RCC 7860 (cell line): ENCODE measurements around the gene KIF13A.
"Not testable (repeated sequence)": the region's sequence is repeated elsewhere in the genome, so short reads cannot be mapped to it uniquely, and the experiment has no call there.

ENCODE experiments used
- DNase-seq: peaks from one replicate; pipeline ENCODE4 v3.0.0-alpha.2; 2015; ENCODE audit warnings: low spot score
- FAIRE-seq: peaks from 2 replicates; lab custom pipeline; 2012; peaks lifted over from hg19 to GRCh38; lab: Jason Lieb, UNC

KIF13A gene

DNA sequence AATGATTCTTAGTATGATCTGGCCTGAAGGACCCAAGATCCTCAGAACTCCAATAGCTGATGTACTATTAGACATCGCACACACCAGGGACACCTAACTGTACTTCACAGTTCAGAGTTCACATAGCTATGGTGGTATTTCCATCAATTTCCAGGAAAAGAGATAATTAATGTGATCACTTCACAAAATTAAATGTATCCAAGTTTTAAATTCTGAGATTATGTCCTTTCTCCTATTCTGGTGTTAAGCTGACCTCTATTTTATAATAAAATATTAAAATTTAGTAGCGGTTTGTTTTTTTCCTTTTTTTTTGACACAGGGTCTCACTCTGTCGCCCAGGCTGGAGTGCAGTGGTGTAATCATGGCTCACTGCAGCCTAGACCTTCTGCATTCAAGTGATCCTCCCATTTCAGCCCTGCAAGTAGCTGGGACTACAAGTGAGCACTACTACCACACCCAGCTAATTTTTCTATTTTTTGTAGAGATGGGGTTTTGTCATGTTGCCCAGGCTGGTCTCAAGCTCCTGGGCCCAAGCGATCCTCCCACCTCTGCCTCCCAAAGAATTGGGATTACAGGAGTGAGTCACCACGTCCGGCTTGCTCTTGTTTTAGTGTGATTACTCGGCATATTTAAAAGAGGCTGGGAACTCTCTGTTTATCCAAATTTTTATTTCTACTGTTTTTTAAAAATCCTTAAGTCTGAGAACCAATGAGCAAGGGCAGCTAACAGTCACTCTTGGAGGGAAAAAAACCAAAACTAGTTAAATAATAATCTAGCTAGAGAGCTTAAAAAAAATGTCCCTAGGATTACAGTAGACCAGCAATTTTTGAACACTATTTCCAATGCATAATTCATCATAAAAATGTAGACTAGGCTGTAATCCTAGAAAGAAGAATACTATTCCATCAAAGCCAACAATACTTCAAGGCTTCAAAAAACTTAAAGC, 16.0 kb downstream of the KIF13A start:
- DNase-seq (peak; percentile 32), FAIRE-seq (peak; percentile 73)

DNA sequence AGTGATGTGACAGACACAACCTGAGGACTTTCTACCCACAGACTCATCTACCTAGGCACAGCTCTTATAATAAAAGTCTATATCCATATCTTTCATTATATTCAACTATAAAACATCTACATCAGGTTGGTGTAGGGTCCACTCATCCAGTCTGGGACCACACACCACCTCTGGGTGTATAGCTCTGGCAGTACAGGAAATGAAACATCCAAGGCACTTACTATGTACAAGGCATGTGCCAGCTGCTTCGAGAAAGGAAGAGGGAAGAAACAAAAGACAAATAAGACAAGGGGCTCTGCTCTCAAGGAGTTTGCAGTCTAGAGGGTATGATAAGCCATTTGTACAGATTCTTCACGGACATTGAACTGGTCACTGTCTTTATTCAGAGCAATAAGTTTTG, 18.6 kb downstream of the KIF13A start:
- no peak for FAIRE-seq
- no peak for DNase-seq

DNA sequence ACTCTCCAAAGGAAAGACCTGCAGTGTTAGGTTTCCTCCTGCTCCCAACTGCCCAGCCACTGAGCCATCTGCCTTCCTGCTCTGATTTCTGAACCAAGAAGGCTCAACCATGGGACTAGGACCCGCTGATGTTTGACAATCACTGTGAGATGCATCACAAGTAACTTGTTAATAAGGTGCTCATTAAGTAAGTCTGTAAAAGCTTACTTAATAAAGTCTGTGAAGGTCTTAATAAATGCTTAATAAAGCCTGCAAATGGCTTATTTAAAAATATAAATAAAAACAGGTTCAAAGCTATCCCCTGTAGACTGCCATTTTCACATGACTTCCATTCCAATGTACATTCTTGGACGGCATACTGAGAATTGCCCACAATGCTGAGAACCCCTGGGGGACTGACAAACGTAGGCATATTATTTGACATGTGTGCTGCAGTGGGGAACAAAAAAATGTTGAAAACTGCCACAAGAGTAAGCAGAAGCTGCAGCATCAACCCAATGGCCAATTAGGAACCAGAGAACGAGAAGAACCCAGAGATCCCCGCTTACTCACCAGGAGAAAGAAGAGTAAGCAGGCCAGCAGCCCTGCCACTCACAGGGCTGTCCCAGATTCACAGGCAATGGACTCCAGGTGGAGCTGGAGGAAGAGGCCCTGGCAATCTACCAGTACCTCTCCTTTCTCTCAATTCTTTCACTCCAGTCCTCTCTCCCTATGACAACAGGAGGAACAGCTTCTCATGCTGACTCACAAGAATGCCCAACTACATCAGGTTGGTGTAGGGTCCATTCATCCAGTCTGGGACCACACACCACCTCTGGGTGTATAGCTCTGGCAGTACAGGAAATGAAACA, 19.5 kb downstream of the KIF13A start:
- FAIRE-seq (no peak), DNase-seq (peak; percentile 46)

DNA sequence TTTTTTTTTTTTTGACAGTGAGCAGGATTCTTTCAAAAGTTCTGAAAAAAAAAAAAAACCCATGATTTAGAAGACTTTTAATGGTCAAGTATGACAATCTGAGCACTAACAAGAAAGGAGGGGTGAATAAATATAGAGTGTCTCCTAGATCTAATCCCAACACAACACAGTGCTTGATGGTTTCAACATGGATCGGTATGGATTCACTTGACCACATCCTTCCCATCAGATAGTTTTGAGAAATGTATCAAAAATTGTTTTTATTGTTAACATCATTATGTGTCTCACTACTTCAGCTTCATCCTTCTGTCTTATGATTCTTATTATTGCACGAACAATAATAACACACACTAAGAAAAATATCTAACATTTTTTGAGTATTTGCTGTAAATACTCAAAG, 21.0 kb downstream of the KIF13A start:
- no peak for FAIRE-seq
- no peak for DNase-seq

DNA sequence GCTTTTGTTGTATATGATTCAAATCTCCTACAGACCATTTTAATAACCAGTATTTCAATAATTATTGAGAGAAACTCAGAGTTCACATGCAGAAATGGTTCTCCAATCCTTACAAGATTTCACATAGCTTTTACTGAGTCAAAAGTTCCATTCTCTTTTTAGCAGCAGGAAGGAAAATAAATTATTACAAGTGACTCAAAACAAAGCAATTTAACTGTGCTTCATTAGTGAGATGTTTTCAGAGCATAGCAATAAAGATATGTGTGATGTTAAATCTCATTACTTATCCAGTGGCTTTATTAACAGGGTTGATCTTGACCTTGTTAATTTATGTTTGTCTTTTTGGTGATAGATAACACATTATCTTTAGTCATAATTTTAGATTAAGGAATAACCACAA, 22.0 kb downstream of the KIF13A start:
- no peak for DNase-seq

DNA sequence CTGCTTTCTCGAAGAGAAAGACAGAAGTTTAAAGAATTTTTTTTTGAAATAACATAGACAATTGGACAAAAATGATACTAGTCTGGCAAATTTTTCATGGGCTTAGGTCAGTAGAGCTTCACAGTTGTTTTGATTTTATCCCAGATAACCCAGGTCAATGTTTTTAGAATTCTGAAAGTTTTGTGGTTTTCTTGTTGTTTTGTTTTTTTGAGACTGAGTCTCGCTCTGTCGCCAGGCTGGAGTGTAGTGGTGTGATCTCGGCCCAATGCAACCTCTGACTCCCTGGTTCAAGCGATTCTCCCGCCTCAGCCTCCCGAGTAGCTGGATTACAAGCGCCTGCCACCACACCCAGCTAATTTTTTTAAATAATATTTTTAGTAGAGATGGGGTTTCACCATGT, 22.8 kb downstream of the KIF13A start:
- FAIRE-seq (no peak), DNase-seq (no peak)

More for the DNA sequence above, 22.0 kb downstream of the KIF13A start:
- no peak for FAIRE-seq

DNA sequence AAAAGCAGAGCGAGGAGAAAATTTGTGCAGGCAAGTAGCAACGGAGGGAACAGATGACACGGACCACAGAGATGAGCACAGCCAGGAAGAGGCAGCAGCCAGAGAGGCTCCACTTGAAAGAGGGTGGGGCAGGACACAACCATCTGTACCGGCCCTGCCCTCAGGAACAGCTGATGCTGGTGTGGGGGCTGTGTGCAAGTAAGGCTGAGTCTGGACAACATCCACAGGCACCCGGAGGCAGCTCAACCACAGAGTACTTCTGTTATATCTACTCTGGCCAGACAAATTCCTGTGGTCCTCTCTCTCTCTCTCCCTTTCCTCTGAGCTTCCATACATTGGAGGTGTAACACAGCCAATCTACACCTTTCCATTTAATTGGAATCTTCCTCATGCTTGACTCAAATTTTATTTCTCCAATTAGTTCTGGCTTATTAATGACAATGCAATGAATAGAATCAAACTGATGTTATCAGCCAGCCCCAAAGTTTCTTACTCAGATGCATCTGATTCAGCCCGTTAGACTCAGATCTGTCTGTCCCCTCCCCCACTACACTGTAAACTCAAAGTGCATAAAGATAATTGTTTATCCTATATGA, 24.9 kb downstream of the KIF13A start:
- peak; percentile 82 for DNase-seq
- FAIRE-seq, result peak; percentile 74

DNA sequence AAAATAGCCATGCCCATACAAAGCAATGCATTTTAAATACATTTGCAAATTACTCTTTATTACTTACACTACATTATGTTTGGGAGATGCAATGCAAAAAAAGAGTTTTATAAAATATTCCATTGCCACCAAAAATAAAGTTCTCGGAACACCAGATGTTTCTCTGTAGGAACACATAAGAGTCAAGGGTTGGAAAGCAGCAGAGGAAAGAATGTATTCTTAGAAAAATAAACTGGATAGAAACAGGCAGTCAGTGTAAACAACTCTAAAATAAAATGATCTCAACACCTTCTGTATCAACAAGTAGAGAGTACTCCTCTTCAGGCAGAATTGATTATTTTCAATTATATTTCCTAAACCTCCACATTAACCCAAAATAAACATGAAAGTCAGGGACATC, 28.1 kb downstream of the KIF13A start:
- DNase-seq (no peak), FAIRE-seq (no peak)

DNA sequence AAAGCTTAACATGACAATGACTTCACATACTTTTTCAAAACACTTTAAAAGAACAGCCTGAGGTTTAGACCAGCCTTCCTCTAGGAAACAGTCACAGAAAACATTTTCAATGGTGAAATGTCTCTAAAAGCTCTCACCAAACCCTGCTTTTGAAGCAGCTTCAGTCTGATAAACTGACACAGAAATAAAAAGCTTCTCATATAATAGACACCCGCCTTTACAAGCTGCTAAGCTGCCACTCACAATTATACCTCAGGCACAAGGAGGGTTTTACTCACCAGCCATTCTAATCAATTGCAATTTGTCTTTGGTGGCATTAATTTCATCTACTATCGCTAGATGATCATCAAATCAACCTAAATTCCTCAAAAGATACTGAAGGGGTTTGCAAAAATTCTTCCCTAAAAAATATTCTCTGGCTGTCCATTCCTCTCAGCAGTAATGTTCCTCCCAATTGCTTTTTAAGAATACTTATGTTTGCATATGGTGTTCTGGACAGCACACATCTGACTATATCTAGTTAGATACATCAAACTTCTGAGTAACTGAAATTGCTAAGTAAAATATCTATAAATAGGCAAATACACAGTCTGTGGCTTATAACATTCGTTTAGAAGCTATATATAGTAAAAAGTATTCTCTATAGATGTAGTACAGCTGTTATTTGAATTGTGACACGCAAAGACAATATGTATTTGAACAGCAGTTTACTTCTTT, 29.4 kb downstream of the KIF13A start:
- no peak for FAIRE-seq

DNA sequence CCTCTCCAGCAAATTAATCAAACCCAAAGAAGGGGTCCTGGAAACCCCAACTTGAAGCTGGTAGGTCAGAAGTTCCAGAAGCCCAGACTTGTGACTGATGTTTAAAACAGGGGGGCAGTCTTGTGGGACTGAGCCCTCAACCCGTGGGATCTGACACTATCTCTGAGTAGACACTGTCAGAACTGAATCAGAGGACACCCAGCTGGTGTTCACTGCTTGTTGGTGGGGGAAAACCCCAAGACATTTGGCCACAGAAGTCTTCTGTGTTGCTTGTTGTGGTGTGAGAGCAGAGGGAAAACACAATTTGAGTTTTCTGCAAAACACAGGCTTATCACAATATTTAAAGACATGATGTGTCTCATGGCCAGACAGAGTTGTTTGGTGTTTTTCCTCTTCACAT, 29.9 kb downstream of the KIF13A start:
- no peak for DNase-seq

More for the DNA sequence above, 29.4 kb downstream of the KIF13A start:
- no peak for DNase-seq

DNA sequence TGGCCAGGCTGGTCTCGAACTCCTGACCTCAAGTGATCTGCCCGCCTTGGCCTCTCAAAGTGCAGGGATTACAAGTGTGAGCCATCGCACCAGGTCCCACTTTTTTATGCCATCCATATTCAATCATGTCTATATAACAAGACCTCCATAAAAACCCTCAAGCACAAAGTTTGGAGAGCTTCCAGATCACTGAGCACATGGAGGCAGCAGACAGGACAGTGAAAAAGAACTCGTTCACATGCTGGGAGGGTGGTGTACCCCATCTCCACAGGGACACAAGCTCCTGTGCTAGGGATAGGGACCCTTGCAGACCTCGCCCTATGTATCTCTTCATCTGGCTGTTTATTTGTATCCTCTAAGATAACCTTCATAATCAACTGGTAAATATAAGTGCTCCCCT, 30.3 kb downstream of the KIF13A start:
- no peak for DNase-seq
- FAIRE-seq, result no peak

More for the DNA sequence above, 29.9 kb downstream of the KIF13A start:
- FAIRE-seq, result no peak

DNA sequence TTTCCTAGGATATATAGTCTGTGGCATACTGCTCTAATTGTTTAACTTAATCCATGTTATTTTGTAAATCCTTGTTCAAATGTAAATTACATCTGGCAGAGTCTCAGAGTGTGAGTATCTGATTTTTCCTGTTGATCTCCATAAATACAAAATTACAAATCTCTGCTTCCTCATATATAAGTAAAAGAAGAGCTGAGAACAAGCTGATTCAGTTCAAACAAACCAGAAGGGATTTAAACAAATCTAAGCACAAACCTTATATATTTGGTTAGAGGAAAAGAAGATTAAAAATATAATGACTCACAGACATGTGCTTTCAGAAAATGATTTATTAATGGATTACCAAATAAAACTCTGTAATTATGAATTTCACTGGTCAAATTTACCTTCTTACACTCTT, 37.3 kb downstream of the KIF13A start:
- FAIRE-seq, result no peak
- no peak for DNase-seq

DNA sequence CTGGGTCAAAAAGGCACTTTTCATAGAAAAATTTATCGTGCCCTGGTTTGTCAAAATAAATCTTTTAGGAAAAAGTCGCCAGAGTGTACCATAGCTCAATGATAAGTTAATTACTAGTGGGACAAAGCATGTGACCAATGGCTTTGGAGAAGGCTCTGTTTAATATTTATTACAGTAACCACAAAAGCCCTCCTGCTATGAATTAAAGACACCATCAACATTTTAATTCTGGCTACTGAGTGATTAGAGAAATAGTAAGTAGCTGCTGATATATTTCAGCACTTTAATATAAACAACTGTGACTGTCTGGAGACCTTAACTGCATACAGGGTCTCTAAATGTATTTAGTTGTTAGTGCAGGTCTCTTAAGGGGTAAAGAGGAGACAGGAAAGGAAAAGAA, 38.3 kb downstream of the KIF13A start:
- FAIRE-seq (no peak), DNase-seq (no peak)

DNA sequence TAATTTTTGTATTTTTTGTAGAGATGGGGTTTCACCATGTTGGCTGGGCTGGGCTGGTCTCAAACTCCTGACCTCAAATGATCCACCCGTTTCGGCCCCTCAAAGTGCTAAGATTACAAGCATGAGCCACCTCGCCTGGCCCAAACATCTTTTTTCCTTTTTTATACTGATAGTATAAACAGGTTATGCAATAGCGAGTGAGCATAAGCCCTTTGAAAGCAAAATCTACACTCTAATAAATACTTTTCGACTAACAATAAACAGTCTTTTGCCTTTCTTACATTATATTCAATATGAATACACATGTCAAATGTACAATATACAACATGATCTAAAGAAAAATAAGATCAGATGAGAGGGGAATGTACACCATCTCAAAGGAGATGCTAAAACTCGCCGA, 38.7 kb downstream of the KIF13A start:
- no peak for FAIRE-seq

DNA sequence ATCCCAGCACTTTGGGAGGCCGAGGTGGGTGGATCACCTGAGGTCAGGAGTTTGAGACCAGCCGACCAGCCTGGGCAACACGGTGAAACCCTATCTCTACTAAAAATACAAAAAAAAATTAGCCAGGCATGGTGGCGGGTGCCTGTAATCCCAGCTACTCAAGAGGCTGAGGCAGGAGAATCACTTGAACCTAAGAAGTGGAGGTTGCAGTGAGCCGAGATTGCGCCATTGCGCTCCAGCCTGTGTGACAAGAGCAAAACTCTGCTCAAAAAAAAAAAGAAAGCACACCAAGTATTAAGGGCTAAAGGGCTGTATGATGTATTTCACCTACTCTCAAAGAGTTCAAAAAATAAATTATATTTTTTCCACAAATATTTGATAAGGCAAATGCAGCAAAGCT, 39.9 kb downstream of the KIF13A start:
- not testable (repeated sequence) for FAIRE-seq, DNase-seq

More for the DNA sequence above, 38.7 kb downstream of the KIF13A start:
- DNase-seq, result no peak

DNA sequence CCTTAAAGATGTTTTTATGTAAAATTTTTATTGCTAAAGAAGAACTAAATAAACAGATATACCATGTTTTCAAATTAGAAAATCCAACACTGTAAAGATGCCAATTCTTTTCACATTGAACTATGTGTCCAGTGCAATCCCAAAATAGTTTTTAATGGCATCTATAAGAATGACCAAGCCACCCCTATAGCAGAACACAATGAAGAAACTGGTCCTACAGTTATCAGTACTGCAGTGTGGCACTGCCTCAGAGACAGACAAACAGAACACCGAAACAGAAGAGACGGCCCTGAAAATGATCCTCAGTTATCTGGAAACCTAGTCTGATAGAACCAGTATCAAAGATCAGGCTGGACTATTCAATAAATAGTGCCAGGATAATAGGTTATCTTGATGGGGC, 41.9 kb downstream of the KIF13A start:
- no peak for FAIRE-seq
- no peak for DNase-seq

DNA sequence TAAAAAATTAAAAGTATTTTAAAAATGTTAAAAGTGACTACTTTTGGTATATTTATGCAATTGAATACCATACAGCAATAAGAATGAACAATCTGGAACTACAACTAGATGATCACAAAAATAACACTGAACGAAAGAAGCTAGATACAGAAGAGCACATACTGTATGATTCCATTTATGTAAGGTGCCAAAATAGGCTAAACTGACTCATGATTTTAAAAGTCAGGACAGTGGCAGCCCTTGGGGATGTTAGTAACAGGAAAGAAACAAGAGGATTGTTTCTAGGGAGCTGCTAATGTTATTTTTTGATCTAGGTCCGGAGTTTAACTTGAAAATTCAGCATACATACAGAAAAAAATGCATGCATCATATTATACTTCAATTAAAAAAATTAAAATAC, 42.3 kb downstream of the KIF13A start:
- FAIRE-seq (no peak), DNase-seq (no peak)

DNA sequence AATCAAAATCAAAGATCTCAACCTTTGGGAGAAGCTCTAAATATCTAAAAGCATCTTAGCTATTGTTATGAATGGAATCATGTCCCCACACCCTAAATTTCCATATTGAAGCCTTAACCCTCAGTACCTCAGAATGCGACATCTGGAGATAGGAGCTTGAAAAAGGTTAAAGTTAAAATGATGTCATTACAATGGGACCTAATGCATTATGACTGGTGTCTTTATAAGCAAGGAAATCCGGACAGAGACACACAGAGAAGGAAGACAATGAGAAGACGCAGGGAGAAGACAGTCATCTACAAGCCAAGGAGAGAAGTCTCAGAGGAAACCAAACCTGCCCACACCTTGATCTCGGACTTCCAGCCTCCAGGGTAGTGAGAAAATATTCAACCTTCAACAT, 46.1 kb downstream of the KIF13A start:
- DNase-seq (no peak), FAIRE-seq (no peak)

DNA sequence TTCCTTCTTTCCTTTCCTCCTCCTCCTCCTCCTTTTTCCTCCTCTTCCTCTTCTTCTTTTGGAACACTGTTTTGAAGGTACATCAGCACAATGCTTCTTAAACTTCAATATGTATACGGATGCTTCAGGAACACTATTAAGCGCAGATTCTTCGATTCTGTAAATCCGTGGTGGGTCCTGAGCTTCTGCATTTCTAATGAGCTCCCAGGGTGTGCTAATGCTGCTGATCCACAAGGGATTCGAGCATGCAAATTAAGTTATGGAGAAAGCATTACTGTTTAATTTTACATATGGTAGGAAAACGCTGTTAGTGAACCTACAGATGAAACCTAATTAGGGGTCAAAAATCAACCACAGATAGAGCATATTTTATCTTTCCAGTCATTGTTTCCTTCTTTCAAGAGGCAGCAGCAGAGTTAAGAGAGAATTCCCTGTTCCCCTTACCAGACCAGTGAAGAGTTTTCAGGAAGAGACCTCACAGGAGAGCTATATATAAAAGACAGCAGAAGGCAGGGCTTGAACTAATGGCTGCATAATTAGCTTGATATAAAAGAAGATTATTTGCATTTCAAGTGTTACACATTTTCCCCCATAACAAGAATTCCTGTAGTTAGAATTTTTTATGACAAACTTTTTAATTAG, 47.2 kb downstream of the KIF13A start:
- FAIRE-seq (no peak), DNase-seq (no peak)

DNA sequence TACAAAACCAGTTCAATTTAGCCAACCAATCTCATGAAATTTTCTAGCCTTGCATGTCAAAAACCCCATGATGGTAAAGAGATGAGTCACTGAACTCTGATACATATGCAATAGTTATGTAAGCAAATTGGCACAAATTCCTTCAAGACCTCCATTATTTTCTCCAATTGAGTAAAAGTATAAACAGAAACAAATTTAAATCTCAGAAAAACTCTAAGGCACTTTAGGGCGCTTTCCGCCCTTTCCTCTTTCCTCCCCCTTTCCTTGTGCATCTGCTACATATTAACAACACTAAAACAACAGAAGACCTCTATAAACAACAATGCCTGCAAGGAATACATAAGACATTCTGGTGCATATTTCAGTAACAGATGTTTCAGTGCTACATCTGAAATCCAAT, 48.5 kb downstream of the KIF13A start:
- DNase-seq (no peak), FAIRE-seq (no peak)
